RWPE2 (cell line): ENCODE measurements around the gene RGS7.

Source experiments
- ATAC-seq: fragments of 200-7000 bp; cut with Tn5 transposase; 3 replicates; pipeline ENCODE4 v1.9.1; 2021; ENCODE audit warnings: low read depth
- DNase-seq: peaks from one replicate; pipeline ENCODE4 v3.0.0-alpha.2; 2020; ENCODE audit warnings: low spot score
- H3K27ac ChIP-seq: fragments of 450-650 bp; 2 replicates; pipeline ENCODE4 v1.5.1; 2017; ENCODE audit warnings: mild to moderate bottlenecking; ENCODE audit not compliant: poor library complexity, severe bottlenecking
- H3K27me3 ChIP-seq: fragments of 250-450 bp; sonication (Bioruptor Pico); 2 replicates; pipeline ENCODE4 v1.5.1; 2021; ENCODE audit warnings: mild to moderate bottlenecking, moderate library complexity; ENCODE audit not compliant: insufficient read depth, poor library complexity, severe bottlenecking
- H3K36me3 ChIP-seq: fragments of 250-450 bp; sonication (Bioruptor Pico); 2 replicates; pipeline ENCODE4 v1.5.1; 2020; ENCODE audit warnings: low read depth, mild to moderate bottlenecking, moderate library complexity
- H3K4me1 ChIP-seq: fragments of 250-450 bp; sonication (Bioruptor Pico); 2 replicates; pipeline ENCODE4 v1.5.1; 2021; ENCODE audit warnings: mild to moderate bottlenecking, moderate library complexity; ENCODE audit not compliant: insufficient read depth, poor library complexity, severe bottlenecking
- H3K4me3 ChIP-seq: fragments of 250-450 bp; sonication (Bioruptor Pico); 2 replicates; pipeline ENCODE4 v1.5.1; 2021; ENCODE audit warnings: mild to moderate bottlenecking, moderate library complexity; ENCODE audit not compliant: severe bottlenecking
- H3K9me3 ChIP-seq: fragments of 250-450 bp; sonication (Bioruptor Pico); 2 replicates; pipeline ENCODE4 v1.5.1; 2021; ENCODE audit warnings: mild to moderate bottlenecking, moderate library complexity; ENCODE audit not compliant: severe bottlenecking
- CTCF ChIP-seq: fragments of 450-650 bp; IDR thresholded peaks from one replicate; pipeline ENCODE4 v1.5.1; 2017; ENCODE audit warnings: mild to moderate bottlenecking, moderate library complexity; ENCODE audit not compliant: poor library complexity, severe bottlenecking

The RGS7 gene

DNA sequence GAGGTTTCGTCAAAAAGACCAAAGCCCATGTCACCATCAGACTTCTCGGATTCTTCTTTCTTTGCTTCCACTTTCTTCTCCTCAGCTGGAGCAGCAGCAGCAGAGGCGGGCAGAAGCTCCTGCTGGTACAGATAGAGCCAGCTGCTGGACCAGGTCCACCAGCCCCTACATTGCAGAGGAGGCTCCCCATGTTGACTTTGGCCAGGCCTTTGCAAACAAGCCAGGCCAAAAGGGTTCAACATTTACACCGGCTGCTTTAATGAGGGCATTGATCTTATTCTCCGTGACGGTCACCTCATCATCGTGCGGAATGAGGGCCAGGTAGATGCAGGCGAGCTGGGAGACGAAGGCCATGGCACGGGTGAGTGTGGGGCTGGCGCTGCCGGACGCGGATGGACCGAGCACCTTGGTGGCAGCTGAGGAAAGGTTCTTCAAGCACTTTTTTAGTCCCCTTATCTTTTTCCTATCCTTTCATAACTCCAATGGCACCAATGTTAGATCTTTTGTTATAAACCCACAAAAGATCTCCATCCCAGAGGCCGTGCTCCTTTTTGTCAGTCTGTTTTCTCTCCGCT is 358.5 kb downstream of the RGS7 start:
- DNase-seq (no peak), ATAC-seq (no peak)
- no peaks in the 10 kb centered on the region for H3K27me3 ChIP-seq
- H3K27ac ChIP-seq = no peak overlapping the region
- H3K4me1 ChIP-seq = no peaks in the 10 kb centered on the region
- H3K4me3 ChIP-seq = no peak overlapping the region
- H3K36me3 ChIP-seq = no peaks in the 10 kb centered on the region
- no peak for TF ChIP-seq CTCF
- no peaks in the 10 kb centered on the region for H3K9me3 ChIP-seq

DNA sequence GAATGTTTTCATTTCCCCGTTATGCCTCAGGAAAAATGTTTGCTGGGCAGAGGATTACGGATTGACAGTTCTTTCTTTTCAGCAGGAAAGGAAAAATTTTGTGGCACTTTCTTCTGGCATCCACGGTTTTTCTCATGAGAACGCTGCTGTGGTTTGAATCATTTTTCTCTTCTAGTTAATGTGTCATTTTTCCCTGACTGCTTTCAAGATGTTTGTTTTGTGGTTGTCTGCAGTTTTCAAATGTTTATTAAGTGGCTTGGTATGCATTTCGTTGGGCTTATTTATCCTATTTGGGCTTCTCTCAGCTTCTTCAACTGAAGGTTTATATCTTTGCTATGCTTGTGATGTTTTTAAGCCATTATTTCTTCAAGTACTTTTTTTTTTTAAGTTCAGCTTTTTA is 359.0 kb downstream of the RGS7 start:
- Histone ChIP-seq H3K36me3 (no peaks in the 10 kb centered on the region), H3K4me1 (no peaks in the 10 kb centered on the region), H3K27me3 (no peaks in the 10 kb centered on the region), H3K27ac (no peak overlapping the region), H3K4me3 (no peak overlapping the region), H3K9me3 (no peaks in the 10 kb centered on the region)
- ATAC-seq = no peak
- DNase-seq = no peak
- no peak for TF ChIP-seq CTCF

DNA sequence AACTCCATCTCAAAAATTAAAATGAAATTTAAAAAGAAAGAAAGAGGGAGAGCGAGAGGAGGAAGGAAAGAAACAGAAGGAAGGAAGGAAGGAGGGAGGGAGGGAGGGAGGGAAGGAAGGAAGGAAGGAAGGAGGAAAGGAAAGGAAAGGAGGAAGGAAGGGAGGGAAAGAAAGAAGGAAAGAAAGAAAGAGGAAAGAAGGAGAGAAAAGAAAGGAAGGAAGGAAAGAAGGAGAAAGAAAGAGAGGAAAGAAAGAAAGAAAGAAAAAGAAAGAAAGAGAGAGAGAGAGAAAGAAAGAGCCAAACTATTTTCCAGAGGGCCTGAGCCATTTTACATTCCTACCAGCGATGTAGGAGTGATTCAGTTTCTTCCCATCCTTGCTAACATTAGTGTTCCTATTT is 364.0 kb downstream of the RGS7 start:
- no peaks in the 10 kb centered on the region for H3K36me3 ChIP-seq
- H3K4me3 ChIP-seq = no peak overlapping the region
- ATAC-seq (no peak), DNase-seq (no peak)
- no peak for TF ChIP-seq CTCF
- H3K27ac ChIP-seq = no peak overlapping the region
- no peaks in the 10 kb centered on the region for H3K4me1 ChIP-seq
- H3K27me3 ChIP-seq = no peaks in the 10 kb centered on the region
- H3K9me3 ChIP-seq = no peaks in the 10 kb centered on the region

- Histone ChIP-seq H3K4me3 (no peak overlapping the region), H3K27me3 (no peaks in the 10 kb centered on the region), H3K4me1 (no peaks in the 10 kb centered on the region), H3K36me3 (no peaks in the 10 kb centered on the region), H3K9me3 (no peaks in the 10 kb centered on the region), H3K27ac (no peak overlapping the region)
- ATAC-seq (no peak), DNase-seq (no peak)
- TF ChIP-seq CTCF = no peak
Observed at GRCh38 chr1:240991230-240991629, 365.8 kb downstream of the RGS7 start.

DNA sequence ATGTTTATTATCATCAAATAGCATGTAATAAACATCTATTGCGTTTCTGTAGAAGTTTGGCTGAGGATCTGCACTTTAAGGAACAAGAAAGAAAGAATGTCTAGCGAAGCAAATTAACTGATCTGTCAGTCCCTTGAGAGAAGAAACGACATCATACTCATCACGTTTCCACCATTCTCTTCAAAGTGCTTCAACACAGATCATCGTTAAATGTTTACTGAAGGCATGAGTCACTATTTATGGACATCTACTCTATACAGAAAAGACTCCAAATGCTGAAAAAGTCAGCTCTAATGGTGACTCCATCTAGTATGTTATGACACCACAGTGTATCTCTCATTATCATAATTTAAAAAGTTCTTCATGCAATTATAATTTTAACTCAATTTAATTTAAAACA is 369.1 kb downstream of the RGS7 start:
- DNase-seq = no peak
- Histone ChIP-seq H3K27ac (no peak overlapping the region), H3K9me3 (no peaks in the 10 kb centered on the region), H3K4me1 (no peaks in the 10 kb centered on the region), H3K27me3 (no peaks in the 10 kb centered on the region), H3K4me3 (no peak overlapping the region), H3K36me3 (no peaks in the 10 kb centered on the region)
- TF ChIP-seq CTCF = no peak
- peak; percentile 48; the same call in 2 of the 3 replicates for ATAC-seq
